HG02973 (cell line): ENCODE results near the gene RBCK1.

ENCODE experiments used
- ATAC-seq: cut with Tn5 transposase; IDR thresholded peaks from one replicate; pipeline ENCODE4 v1.9.1; 2021; ENCODE audit warnings: moderate library complexity; ENCODE audit not compliant: unreplicated experiment

RBCK1 gene

GRCh38 chr20:416950-417800 is 9.1 kb downstream of the RBCK1 start:
- ATAC-seq, result no peak

DNA sequence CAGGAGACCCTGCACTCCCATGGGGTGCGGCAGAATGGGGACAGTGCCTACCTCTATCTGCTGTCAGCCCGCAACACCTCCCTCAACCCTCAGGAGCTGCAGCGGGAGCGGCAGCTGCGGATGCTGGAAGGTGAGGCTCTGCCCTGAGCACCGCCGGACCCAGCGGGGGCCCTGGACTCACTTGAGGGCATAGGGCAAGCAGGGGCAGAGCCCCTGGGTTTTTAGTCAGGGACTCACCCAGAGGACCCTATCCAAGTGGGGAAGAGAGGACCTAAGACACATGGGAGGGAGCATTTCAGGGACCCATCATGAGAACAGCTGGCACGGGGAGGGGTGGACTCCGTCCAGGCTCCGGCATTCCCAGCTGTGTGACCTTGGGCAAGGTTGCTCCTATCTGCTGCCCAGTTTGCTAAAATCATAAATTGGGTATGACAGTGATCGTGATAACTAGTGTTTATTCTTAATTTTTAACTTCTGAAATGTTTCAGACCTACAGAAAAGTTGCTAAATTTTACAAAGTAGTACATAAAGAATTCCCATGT is 9.8 kb downstream of the RBCK1 start:
- no peak for ATAC-seq

GRCh38 chr20:418858-419365 is 10.8 kb downstream of the RBCK1 start:
- ATAC-seq, result no peak

GRCh38 chr20:419556-420165 is 11.6 kb downstream of the RBCK1 start:
- ATAC-seq, result no peak

- ATAC-seq, result no peak
Measured at GRCh38 chr20:420166-420620, 12.1 kb downstream of the RBCK1 start.

DNA sequence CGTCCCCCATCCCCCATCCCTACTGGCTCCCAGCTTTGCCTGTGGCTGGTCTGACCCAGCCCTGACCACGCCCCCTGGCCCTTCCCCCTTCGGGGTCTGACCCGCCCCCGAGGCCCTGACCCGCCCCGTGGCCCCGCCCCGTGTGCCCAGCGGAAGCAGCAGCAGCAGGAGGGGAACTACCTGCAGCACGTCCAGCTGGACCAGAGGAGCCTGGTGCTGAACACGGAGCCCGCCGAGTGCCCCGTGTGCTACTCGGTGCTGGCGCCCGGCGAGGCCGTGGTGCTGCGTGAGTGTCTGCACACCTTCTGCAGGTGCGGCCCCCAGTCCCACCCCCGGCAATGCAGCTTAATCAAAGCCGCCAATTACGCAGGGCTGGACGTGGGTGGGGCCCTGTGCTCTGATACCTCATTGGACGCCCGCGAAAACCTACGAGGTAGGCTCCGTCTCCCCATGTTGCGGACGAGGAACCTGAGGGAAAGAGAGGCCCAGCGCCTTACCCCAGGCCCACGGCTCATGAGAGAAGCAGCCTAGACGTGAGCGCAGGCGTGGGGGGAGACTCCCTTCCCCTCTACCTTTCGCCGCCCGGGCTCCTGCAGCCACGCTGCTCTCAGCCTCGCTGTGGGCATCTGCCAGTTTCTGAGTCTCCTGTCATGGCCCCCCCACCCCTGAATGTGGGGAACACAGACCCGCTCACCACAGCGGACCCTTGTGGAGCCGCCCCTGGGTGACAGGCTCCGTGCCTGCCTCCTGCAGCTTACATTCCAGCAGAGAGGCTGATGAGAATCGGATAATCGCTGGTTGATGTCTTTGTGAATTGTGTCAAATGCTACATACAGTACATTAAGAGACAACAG is 12.8 kb downstream of the RBCK1 start:
- no peak for ATAC-seq

GRCh38 chr20:421685-422250 is 13.7 kb downstream of the RBCK1 start:
- no peak for ATAC-seq

DNA sequence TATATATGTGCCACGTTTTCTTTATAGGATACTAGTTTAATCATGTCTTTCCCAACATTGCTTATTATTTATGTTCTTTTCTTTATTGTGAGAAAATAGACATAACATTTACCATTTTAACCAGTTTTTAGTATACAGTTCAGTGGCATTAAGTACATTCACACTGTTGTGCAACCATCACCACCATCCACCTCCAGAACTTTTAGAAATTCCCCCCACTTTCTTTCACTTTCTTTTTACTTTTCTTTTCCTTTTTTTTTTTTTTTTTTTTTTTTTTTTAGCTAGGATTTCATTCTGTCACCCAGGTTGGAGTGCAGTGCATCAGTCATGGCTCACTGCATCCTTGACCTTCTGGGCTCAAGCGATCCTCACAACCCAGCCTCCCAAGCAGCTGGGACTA is 18.5 kb downstream of the RBCK1 start:
- no peak for ATAC-seq

- no peak for ATAC-seq
Measured at GRCh38 chr20:427401-427800, 19.3 kb downstream of the RBCK1 start.

DNA sequence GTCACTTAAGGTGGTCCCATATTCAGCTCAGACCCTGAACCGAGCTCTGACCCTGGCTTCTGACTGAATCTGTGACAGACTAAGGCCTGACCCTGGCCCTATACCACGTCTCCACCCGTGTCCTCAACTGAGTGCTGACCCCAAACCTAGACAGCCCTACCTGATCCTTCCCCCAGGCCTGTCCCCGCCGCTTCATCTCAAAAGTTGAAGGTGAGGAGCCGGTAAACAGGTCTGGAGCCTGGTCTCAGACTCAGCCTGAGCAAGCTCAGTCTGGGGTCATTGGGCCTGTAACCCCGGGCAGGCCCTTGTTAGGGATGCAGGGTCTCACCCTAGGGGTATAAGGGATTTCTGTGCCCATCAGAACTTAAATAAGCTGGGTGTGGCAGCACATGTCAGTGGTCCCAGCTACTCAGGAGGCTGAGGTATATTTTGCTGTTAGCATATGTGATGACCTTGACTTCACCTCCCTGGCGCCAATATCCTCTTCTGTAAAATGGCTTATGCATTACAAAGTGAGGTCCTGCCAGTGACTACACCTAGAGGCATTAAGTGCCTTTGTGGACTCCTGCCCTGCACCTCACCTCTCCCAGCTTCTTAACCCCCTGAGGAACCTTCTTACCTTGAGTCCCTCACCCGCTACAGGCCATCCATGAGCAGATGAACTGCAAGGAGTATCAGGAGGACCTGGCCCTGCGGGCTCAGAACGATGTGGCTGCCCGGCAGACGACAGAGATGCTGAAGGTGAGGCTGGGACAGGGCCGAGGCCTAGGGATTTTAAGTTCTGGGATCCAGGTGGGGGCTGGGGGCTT is 20.0 kb downstream of the RBCK1 start:
- ATAC-seq, result no peak

DNA sequence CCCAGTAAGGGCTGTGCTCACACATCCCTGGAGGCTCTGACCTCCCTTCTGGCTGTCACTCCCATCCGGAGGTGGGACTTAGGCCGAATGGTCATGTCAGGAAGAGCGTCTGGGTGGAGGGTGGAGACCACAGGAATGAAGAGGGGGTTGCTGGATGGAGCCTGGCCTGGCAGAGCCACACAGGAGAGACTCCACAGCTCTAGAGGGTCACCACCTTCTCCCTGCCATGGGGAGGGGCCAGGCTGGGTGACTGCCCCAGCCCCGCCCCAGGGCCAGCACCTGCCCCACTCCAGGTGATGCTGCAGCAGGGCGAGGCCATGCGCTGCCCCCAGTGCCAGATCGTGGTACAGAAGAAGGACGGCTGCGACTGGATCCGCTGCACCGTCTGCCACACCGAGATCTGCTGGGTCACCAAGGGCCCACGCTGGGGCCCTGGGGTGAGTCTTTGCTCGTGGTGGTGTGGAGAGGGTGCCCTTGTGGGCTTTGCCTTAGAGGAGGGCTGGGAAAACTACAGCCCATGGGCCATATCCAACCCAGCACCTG is 20.6 kb downstream of the RBCK1 start:
- no peak for ATAC-seq

GRCh38 chr20:430091-430999 is 22.2 kb downstream of the RBCK1 start:
- no peak for ATAC-seq

- no peak for ATAC-seq
Measured at GRCh38 chr20:431012-431904, 23.2 kb downstream of the RBCK1 start.

GRCh38 chr20:432208-432607 is 24.1 kb downstream of the RBCK1 start:
- no peak for ATAC-seq

DNA sequence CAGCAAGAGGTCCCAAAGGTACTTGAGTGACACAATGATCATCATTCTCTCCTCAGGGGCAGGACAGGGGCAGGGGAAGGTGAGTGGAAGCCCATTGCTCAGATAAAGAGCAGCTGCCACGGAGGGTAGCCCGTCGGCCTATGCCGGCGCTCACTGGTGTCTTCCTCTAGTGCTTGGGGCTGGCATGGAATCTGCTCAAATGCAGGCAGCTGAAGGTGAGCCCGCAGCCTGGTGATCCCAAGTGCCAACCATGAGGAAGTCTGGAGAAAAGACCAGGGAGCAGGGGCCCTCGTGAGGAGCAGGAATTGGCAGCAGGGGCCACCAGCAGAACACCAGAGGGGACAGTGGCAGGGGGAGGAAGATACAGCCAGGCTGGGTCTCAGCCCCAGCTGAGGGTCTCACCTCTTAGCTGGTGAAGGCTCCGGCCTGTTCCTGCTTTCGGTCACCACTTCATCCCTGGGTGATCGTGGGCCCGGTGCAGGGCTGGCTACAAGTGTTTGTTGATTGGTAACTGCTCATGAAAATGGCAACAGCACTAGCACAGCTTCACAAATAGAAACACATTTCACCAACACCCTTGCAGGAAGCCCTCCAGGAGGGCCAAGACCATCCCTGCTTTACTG is 24.7 kb downstream of the RBCK1 start:
- ATAC-seq, result no peak

DNA sequence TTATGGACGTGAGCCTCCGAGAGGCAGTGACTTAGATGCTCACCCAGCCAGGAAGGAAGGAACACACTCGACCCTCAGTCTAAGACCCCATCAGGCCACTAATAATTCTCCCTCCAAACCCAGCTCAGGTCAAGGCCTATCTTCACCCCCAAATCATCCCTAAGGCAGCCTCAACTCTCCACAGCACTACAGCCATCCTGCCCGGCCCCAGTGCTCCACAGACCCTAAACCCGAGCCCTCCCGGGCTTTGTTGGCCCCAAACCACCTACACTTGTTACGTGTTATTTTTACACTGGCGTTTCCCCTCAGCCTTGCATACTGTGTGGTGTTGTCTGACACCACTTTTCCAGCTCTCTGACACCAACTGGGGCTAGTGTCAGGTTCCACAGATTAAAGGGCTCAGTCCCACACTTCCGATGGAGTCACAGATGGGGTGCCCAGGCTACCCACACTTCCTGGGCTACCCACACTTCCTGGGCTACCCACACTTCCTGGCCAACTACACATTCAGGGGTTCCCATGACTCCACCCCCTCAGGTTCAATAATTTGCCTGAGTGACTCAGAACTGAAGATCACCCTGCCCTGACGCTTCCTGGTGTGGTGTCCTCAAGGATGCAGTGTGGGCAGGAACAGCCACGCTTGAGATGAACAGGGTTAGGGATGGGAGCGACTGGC is 25.3 kb downstream of the RBCK1 start:
- peak; percentile 68 for ATAC-seq

DNA sequence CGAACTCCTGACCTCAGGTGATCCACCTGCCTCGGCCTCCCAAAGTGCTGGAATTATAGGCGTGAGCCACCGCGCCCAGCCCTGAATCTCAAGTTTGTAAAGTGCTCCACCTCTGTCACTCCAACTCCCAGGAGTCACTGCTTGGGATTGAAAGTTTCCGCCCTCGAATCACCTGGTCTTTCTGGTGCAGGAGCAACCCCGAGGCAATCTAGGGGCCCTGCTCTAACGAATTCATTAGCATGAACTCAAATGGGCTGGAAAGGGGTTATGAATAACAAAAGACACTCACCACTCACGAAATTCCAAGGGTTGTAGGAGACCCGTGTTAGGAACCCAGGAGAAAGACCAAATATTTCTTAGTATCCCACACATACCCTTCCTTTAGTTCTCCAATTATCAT is 26.1 kb downstream of the RBCK1 start:
- no peak for ATAC-seq
